HG02623 (cell line): ENCODE measurements around the gene SLC25A22.

Source experiments
- ATAC-seq: cut with Tn5 transposase; IDR thresholded peaks from one replicate; pipeline ENCODE4 v1.9.1; 2021; ENCODE audit warnings: moderate library complexity; ENCODE audit not compliant: unreplicated experiment

SLC25A22 gene

GRCh38 chr11:834371-835316 is 36.6 kb upstream of the SLC25A22 start:
- ATAC-seq = no peak

GRCh38 chr11:833849-834311 is 35.8 kb upstream of the SLC25A22 start:
- ATAC-seq = no peak

- no peak for ATAC-seq
Observed at GRCh38 chr11:833114-833791, 35.2 kb upstream of the SLC25A22 start.

- no peak for ATAC-seq
Observed at GRCh38 chr11:832529-833113, 34.5 kb upstream of the SLC25A22 start, which contains the start of gene CD151. CD151 (plus strand) TSS chr11:832952; CDS start chr11:836070, 3,118 bp downstream.

GRCh38 chr11:831961-832528 is 34.0 kb upstream of the SLC25A22 start:
- no peak for ATAC-seq

GRCh38 chr11:831118-831864 is 33.2 kb upstream of the SLC25A22 start:
- no peak for ATAC-seq

- no peak for ATAC-seq
Observed at GRCh38 chr11:830295-831117, 32.4 kb upstream of the SLC25A22 start.

- no peak for ATAC-seq
Observed at GRCh38 chr11:829847-830294, 31.8 kb upstream of the SLC25A22 start.

GRCh38 chr11:829176-829846 is 31.2 kb upstream of the SLC25A22 start:
- ATAC-seq = no peak

GRCh38 chr11:828506-829175 is 30.6 kb upstream of the SLC25A22 start:
- ATAC-seq = no peak

- ATAC-seq = no peak
Observed at GRCh38 chr11:827897-828192, 29.8 kb upstream of the SLC25A22 start, which contains the start of gene CRACR2B. CRACR2B (plus strand) TSS chr11:827919; CDS start chr11:828608, 689 bp downstream.

- ATAC-seq = no peak
Observed at GRCh38 chr11:827146-827896, 29.2 kb upstream of the SLC25A22 start.

- ATAC-seq = no peak
Observed at GRCh38 chr11:826836-827145, 28.7 kb upstream of the SLC25A22 start.

GRCh38 chr11:826227-826621 is 28.1 kb upstream of the SLC25A22 start:
- ATAC-seq = no peak

- no peak for ATAC-seq
Observed at GRCh38 chr11:825366-826226, 27.5 kb upstream of the SLC25A22 start.

GRCh38 chr11:824942-825341 is 26.9 kb upstream of the SLC25A22 start:
- ATAC-seq = no peak

- no peak for ATAC-seq
Observed at GRCh38 chr11:824292-824880, 26.3 kb upstream of the SLC25A22 start.
